ENCODE data around the gene LRRN1. TPM values are rescaled to one million over a fixed set of nuclear protein-coding genes. Genes with fewer than 3 reads are reported as not detected.

The LRRN1 gene
- total RNA-seq, 3 donors from 2014 or later: 0.31 to 1.4 (median 1.2) TPM

- no peak overlapping the region for H3K4me3 ChIP-seq
- ATAC-seq (no peak), DNase-seq (no peak)
- intact Hi-C loops (cut with DNase I, micrococcal nuclease): no loop called here
- no peaks in the 10 kb centered on the region for H3K9me3 ChIP-seq
- TF ChIP-seq CTCF (IDR thresholded peaks at IDR 0.05): no peak
- no peaks in the 10 kb centered on the region for H3K4me1 ChIP-seq (ENCODE audit: low read depth)
- H3K36me3 ChIP-seq (ENCODE audit: low read depth): no peaks in the 10 kb centered on the region
These were observed 16.8 kb upstream of the LRRN1 start for GRCh38 chr3:3782457-3782856.

- ATAC-seq: no peak
- Histone ChIP-seq H3K4me1 (ENCODE audit: low read depth) (no peaks in the 10 kb centered on the region), H3K9me3 (no peaks in the 10 kb centered on the region), H3K36me3 (ENCODE audit: low read depth) (no peaks in the 10 kb centered on the region), H3K4me3 (no peak overlapping the region)
- no peak for DNase-seq
- intact Hi-C loops (cut with DNase I, micrococcal nuclease): no loop called here
- TF ChIP-seq CTCF (IDR thresholded peaks at IDR 0.05): no peak
These were observed 16.0 kb upstream of the LRRN1 start for GRCh38 chr3:3783210-3783609.

GRCh38 chr3:3783696-3784095 lies 15.5 kb upstream of the LRRN1 start:
- no peak for DNase-seq
- no peaks in the 10 kb centered on the region for H3K4me1 ChIP-seq (ENCODE audit: low read depth)
- H3K4me3 ChIP-seq: no peak overlapping the region
- no peak for TF ChIP-seq CTCF (IDR thresholded peaks at IDR 0.05)
- intact Hi-C loops (cut with DNase I, micrococcal nuclease): no loop called here
- no peaks in the 10 kb centered on the region for H3K9me3 ChIP-seq
- H3K36me3 ChIP-seq (ENCODE audit: low read depth): no peaks in the 10 kb centered on the region
- ATAC-seq: no peak

GRCh38 chr3:3792391-3792790 lies 6.8 kb upstream of the LRRN1 start:
- Histone ChIP-seq H3K4me3 (no peak overlapping the region), H3K4me1 (ENCODE audit: low read depth) (no peaks in the 10 kb centered on the region), H3K9me3 (no peaks in the 10 kb centered on the region), H3K36me3 (ENCODE audit: low read depth) (no peaks in the 10 kb centered on the region)
- intact Hi-C loops (cut with DNase I, micrococcal nuclease): no loop called here
- DNase-seq: no peak
- ATAC-seq: no peak
- no peak for TF ChIP-seq CTCF (IDR thresholded peaks at IDR 0.05)

GRCh38 chr3:3798631-3799113 lies 559 bp upstream of the LRRN1 start:
- no peak overlapping the region for H3K4me3 ChIP-seq
- DNase-seq: peak; percentile 13 to 42 (median 39)
- H3K9me3 ChIP-seq: no peaks in the 10 kb centered on the region
- ATAC-seq: peak; percentile 48
- intact Hi-C loops (cut with DNase I, micrococcal nuclease): no loop called here
- peaks cover 9% of the 10 kb centered on the region for H3K4me1 ChIP-seq (ENCODE audit: low read depth)
- TF ChIP-seq CTCF (IDR thresholded peaks at IDR 0.05): no peak
- no peaks in the 10 kb centered on the region for H3K36me3 ChIP-seq (ENCODE audit: low read depth)

GRCh38 chr3:3800080-3800455 lies 837 bp downstream of the LRRN1 start:
- intact Hi-C loops (cut with DNase I, micrococcal nuclease): no loop called here
- TF ChIP-seq CTCF (IDR thresholded peaks at IDR 0.05): no peak
- H3K4me1 ChIP-seq (ENCODE audit: low read depth): peaks cover 9% of the 10 kb centered on the region
- ATAC-seq: peak; percentile 31
- H3K4me3 ChIP-seq: no peak overlapping the region
- no peaks in the 10 kb centered on the region for H3K9me3 ChIP-seq
- H3K36me3 ChIP-seq (ENCODE audit: low read depth): no peaks in the 10 kb centered on the region
- peak; percentile 8 to 44 (median 33) for DNase-seq
